Regular cardiac myocyte (primary cell): Measurements from ENCODE around the gene TOE1. TPM values are rescaled to one million over a fixed set of nuclear protein-coding genes. Genes with fewer than 3 reads are reported as not detected.

Experiments used
- total RNA-seq: library from RNA; depleted of rRNA; stranded (reverse); fragments of >200 nt; gene quantifications from 2 replicates; pipeline ENCODE4 v1.2.3, GENCODE V29; 2014

TOE1 gene
- total RNA-seq: 5.6 and 23.4 TPM in 2 replicates

DNA sequence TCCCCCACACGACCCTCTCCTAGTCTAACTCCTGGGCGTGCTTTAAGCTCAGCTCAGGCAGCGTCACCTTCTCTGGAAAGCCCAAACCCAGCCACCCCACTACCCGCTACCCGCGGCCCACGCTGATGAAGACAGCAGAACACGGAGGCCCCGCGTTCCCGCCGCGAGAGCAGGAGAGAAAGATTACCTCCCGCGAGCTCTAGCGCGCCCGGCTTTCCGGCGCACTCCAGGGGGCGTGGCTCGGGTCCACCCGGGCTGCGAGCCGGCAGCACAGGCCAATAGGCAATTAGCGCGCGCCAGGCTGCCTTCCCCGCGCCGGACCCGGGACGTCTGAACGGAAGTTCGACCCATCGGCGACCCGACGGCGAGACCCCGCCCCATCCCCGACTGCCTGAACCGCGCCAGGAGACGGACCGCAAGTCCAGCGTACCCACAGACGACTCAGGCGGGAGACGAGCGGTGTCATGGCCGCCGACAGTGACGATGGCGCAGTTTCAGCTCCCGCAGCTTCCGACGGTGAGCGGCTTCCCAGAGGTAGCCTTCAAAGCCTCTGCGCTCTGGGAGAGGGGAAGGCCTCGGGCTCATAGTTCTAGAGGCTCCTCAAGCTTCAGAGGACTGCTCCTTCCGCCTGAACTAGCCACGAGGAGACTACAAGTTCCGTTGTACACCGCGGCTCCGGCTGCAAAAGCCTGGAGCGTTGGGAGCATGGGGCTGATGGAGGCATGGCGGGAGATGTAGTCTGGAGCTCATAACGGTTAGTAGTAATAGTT, at the start of gene TOE1, which contains the start of gene MUTYH:
Gene TOE1, plus strand, starts transcription at position 382 of the 770 bp plus-strand sequence. Its CDS starts 83 bp downstream, at position 465.
Gene MUTYH, minus strand, starts transcription at position 652 of the 770 bp plus-strand sequence. CDS start 5,935 bp downstream, outside the sequence.

DNA sequence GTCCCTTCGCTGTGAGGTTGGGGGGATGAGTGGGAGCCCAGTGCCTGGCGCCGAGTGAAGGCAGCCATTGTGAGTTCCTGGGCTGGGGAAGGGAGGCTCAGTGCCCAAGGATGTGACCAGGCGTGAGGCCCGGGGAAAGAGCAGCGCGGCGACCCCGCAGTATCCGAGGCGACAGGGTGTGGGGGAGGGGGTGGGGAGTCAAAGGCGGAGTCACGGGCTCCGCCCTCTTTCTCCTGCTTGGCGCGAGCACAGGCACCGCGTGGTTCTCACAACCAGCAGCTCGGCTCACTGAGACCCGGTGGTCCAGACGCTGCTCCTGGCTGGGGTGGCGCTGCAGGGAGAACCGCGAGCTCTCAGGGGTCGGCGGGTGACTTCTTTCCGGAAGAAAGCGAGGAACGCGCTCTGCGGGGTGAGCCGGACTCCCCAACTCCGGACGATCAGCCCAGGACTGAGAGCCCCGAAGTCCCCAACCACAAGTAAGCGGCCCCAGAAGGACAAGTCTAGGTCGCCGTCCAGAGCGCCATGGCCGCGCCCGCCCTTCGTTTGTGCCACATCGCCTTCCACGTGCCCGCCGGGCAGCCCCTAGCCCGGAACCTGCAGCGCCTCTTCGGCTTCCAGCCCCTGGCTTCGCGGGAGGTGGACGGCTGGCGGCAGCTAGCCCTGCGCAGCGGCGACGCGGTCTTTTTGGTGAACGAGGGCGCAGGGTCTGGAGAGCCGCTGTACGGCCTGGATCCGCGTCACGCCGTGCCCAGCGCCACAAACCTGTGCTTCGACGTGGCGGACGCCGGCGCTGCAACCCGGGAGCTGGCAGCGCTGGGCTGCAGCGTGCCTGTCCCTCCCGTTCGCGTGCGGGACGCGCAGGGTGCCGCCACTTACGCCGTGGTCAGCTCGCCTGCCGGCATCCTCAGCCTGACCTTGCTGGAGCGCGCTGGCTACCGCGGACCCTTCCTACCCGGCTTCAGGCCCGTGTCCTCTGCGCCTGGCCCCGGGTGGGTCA, 13.0 kb upstream of the TOE1 start, which contains the start of gene HPDL:
Gene HPDL, plus strand, starts transcription at position 269 of the 997 bp plus-strand sequence. Its CDS starts 254 bp downstream, at position 523.

Other genes with a start within 250 kb of the TOE1 start
- gene ZSWIM5, start 133.6 kb upstream of the TOE1 start, total RNA-seq: 0.77 and 2.5 TPM in 2 replicates
- 0.56 and 3.1 TPM in 2 replicates for gene HPDL, start 13.3 kb upstream of the TOE1 start, total RNA-seq
- gene MUTYH, start 270 bp downstream of the TOE1 start, total RNA-seq: 10.7 and 20.3 TPM in 2 replicates
- 0.96 and 2.5 TPM in 2 replicates for gene TESK2, start 151.0 kb downstream of the TOE1 start, total RNA-seq
- 0.56 and 0.77 TPM in 2 replicates for gene CCDC163, start 159.9 kb downstream of the TOE1 start, total RNA-seq
- gene MMACHC, start 160.1 kb downstream of the TOE1 start, total RNA-seq: 2.3 and 3.1 TPM in 2 replicates
- 433 and 683 TPM in 2 replicates for gene PRDX1, start 181.7 kb downstream of the TOE1 start, total RNA-seq
- 131 and 158 TPM in 2 replicates for gene AKR1A1, start 210.7 kb downstream of the TOE1 start, total RNA-seq
- 22.6 and 79.2 TPM in 2 replicates for gene NASP, start 243.9 kb downstream of the TOE1 start, total RNA-seq